ENCODE measurements around the gene ANKDD1B.

- TF ChIP-seq POLR2AphosphoS5 (IDR thresholded peaks at IDR 0.05; ENCODE audit: low read depth, low read length) (no peak), MEF2A (IDR thresholded peaks at IDR 0.05; ENCODE audit: borderline replicate concordance, low read depth) (no peak), SMC3 (IDR thresholded peaks at IDR 0.05; ENCODE audit: low read depth, low read length) (no peak), CTCF (IDR thresholded peaks at IDR 0.05) (no peak), FOXM1 (IDR thresholded peaks at IDR 0.05; ENCODE audit: low read depth) (no peak), YY1 (IDR thresholded peaks at IDR 0.05; ENCODE audit: low read depth) (no peak), MAX (IDR thresholded peaks at IDR 0.05; ENCODE audit: low read depth) (no peak)
Observed at GRCh38 chr5:75611311-75612225, at the start of gene ANKDD1B.

All from SK-N-SH (cell line).